Activated CD8-positive, alpha-beta memory T cell treated with anti-CD3 and anti-CD28 coated beads, Interleukin-2, amount 10 ng/mL, durations not matched to agents 7 days and 5 days (primary cell): ENCODE results near the gene C13orf42. TPM values are rescaled to one million over a fixed set of nuclear protein-coding genes. Genes with fewer than 3 reads are reported as not detected.

ENCODE experiments used
- ATAC-seq: fragments of 150-1000 bp; cut with Tn5 transposase; one replicate; pipeline ENCODE4 v1.10.0; 2021; ENCODE audit warnings: moderate library complexity
- CTCF ChIA-PET: fragments of 350-600 bp; sonication (Branson Sonifier 250); formaldehyde crosslinking; loops from one replicate; lab custom pipeline; 2021; ENCODE audit warnings: antibody characterized with exemption; lab: Charles Lee
- DNase-seq: peaks from one replicate; pipeline ENCODE4 v3.0.0-alpha.2; 2020
- H3K27ac Mint-ChIP-seq: one replicate; pipeline ENCODE4 v1.8.0; 2021; ENCODE audit warnings: mild to moderate bottlenecking, mixed read lengths
- H3K27me3 Mint-ChIP-seq: one replicate; pipeline ENCODE4 v1.8.0; 2021; ENCODE audit warnings: mixed read lengths
- H3K36me3 Mint-ChIP-seq: one replicate; pipeline ENCODE4 v1.8.0; 2021; ENCODE audit warnings: mild to moderate bottlenecking, mixed read lengths
- H3K4me1 Mint-ChIP-seq: one replicate; pipeline ENCODE4 v1.8.0; 2021; ENCODE audit warnings: mixed read lengths
- H3K4me3 Mint-ChIP-seq: one replicate; pipeline ENCODE4 v1.8.0; 2021; ENCODE audit warnings: mild to moderate bottlenecking, moderate library complexity, mixed read lengths
- H3K9me3 Mint-ChIP-seq: one replicate; pipeline ENCODE4 v1.8.0; 2022; ENCODE audit warnings: low read depth, mixed read lengths
- total RNA-seq, 2 experiments: library from RNA; stranded (reverse); gene quantifications; one replicate each; pipeline ENCODE4 v1.2.3, GENCODE V29; 2021

C13orf42 gene
- total RNA-seq, 2 experiments from 2014 or later = not detected

DNA sequence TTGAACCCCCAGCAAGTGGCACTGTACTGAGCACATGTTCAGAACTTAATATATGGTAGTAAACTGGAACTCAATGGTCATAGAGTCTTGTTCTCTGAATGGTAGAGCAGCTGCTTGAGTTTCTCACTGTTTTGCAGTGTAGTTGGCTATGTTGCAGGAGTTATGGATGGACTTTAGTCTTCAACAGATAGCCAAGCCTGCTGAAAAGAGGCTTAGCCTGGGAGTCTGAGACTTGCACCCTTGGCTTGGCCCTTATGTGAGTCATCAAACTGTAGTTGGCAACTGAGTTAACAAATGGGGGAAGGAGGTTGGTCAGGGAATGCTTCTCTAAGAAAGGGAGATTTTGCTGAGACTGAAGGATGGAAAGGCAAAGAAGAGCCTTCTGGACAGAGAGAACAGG is 62.5 kb downstream of the C13orf42 start:
- CTCF ChIA-PET = no interaction called here
- ATAC-seq (no peak), DNase-seq (no peak)
- Mint-ChIP-seq H3K27ac (no peak overlapping the region), H3K27me3 (peaks cover 14% of the 10 kb centered on the region), H3K4me3 (no peak overlapping the region), H3K36me3 (no peaks in the 10 kb centered on the region), H3K9me3 (no peaks in the 10 kb centered on the region), H3K4me1 (no peaks in the 10 kb centered on the region)

- Mint-ChIP-seq H3K27ac (no peak overlapping the region), H3K4me3 (no peak overlapping the region), H3K36me3 (no peaks in the 10 kb centered on the region), H3K9me3 (no peaks in the 10 kb centered on the region), H3K4me1 (no peaks in the 10 kb centered on the region), H3K27me3 (peaks cover 14% of the 10 kb centered on the region)
- CTCF ChIA-PET = no interaction called here
- DNase-seq = no peak
- no peak for ATAC-seq
Observed at GRCh38 chr13:51048166-51048461, 63.0 kb downstream of the C13orf42 start.

- ATAC-seq = no peak
- H3K4me3 Mint-ChIP-seq = no peak overlapping the region
- CTCF ChIA-PET = no interaction called here
- H3K9me3 Mint-ChIP-seq = no peaks in the 10 kb centered on the region
- H3K27me3 Mint-ChIP-seq = peaks cover 14% of the 10 kb centered on the region
- no peaks in the 10 kb centered on the region for H3K4me1 Mint-ChIP-seq
- DNase-seq = no peak
- no peaks in the 10 kb centered on the region for H3K36me3 Mint-ChIP-seq
- H3K27ac Mint-ChIP-seq = no peak overlapping the region
Observed at GRCh38 chr13:51047434-51048165, 63.5 kb downstream of the C13orf42 start.

DNA sequence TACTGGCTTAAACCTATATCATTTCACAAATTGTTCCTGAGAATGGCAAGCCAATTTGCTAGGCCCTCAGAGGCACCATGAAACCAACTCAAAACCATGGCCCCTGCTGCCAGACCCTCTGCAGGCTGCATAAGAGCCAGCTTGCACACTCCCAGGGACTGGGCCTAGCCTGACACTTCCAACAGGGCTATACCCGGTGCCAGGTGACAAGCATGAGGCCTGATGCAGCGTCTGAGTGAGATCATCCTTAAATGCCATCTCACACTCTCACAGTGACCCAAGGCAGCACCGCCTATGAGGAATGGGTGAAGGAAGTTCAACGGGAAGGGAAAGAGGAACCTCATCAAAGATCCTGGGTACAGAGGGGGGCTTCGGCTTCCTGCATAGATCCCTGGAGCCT is 65.6 kb downstream of the C13orf42 start:
- CTCF ChIA-PET = no interaction called here
- ATAC-seq (no peak), DNase-seq (no peak)
- Mint-ChIP-seq H3K4me3 (no peak overlapping the region), H3K4me1 (no peaks in the 10 kb centered on the region), H3K9me3 (no peaks in the 10 kb centered on the region), H3K36me3 (no peaks in the 10 kb centered on the region), H3K27ac (no peak overlapping the region), H3K27me3 (peaks cover 4% of the 10 kb centered on the region)

GRCh38 chr13:51044023-51044665 is 66.9 kb downstream of the C13orf42 start:
- no peaks in the 10 kb centered on the region for H3K36me3 Mint-ChIP-seq
- H3K9me3 Mint-ChIP-seq = no peaks in the 10 kb centered on the region
- no peak overlapping the region for H3K4me3 Mint-ChIP-seq
- peaks cover 4% of the 10 kb centered on the region for H3K27me3 Mint-ChIP-seq
- DNase-seq (no peak), ATAC-seq (no peak)
- H3K27ac Mint-ChIP-seq = no peak overlapping the region
- CTCF ChIA-PET = no interaction called here
- no peaks in the 10 kb centered on the region for H3K4me1 Mint-ChIP-seq

DNA sequence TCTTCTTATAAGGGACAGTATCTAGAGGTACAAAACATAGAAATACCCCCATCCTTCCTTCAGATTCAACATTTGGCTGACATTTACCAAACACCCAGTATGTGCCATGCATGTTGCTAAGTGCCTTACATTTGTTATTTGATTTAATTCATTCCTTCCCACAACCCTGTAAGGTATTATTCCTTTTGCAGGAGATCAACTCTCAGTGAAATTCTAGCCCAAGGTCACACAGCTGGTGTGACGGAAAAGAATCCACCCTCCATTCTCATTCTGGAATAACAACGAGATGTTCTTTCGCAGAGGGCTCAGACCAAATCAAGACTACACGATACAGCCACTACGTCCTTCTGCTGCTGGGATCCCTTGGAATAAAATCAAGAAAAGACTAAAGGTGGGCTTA is 67.8 kb downstream of the C13orf42 start:
- no peaks in the 10 kb centered on the region for H3K36me3 Mint-ChIP-seq
- CTCF ChIA-PET = no interaction called here
- H3K27ac Mint-ChIP-seq = no peak overlapping the region
- H3K4me3 Mint-ChIP-seq = no peak overlapping the region
- H3K9me3 Mint-ChIP-seq = no peaks in the 10 kb centered on the region
- no peak for ATAC-seq
- peaks cover 4% of the 10 kb centered on the region for H3K27me3 Mint-ChIP-seq
- DNase-seq = no peak
- no peaks in the 10 kb centered on the region for H3K4me1 Mint-ChIP-seq

GRCh38 chr13:51041710-51042109 is 69.4 kb downstream of the C13orf42 start:
- CTCF ChIA-PET = no interaction called here

GRCh38 chr13:51041126-51041525 is 69.9 kb downstream of the C13orf42 start:
- DNase-seq = no peak
- H3K27ac Mint-ChIP-seq = no peak overlapping the region
- no peaks in the 10 kb centered on the region for H3K9me3 Mint-ChIP-seq
- H3K27me3 Mint-ChIP-seq = peaks cover 4% of the 10 kb centered on the region
- CTCF ChIA-PET = no interaction called here
- ATAC-seq = no peak
- H3K36me3 Mint-ChIP-seq = no peaks in the 10 kb centered on the region
- H3K4me1 Mint-ChIP-seq = peaks cover 5% of the 10 kb centered on the region
- no peak overlapping the region for H3K4me3 Mint-ChIP-seq

More at GRCh38 chr13:51041710-51042109, 69.4 kb downstream of the C13orf42 start:
- Mint-ChIP-seq H3K36me3 (no peaks in the 10 kb centered on the region), H3K9me3 (no peaks in the 10 kb centered on the region), H3K4me1 (peaks cover 2% of the 10 kb centered on the region), H3K27me3 (peaks cover 4% of the 10 kb centered on the region), H3K4me3 (no peak overlapping the region), H3K27ac (no peak overlapping the region)
- ATAC-seq = no peak
- DNase-seq = no peak

DNA sequence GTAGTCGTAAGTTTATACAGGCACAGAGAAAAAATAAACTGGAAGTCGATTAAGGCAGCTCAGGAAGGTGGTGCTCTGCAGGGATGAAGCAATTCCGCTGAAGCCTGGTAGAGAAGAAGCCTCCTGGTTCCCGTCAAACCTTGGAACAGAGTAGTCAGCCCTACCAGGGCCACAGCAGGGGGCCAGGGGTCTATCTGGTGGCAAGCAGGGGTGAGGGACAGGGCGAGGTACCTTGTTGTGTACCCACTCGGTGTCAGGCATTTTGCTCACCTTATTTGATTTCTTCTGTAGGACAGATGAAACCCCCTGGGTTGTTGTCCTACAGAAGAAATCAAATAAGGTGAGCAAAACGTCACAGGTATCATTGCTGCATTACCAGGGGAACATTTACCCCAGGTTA is 70.6 kb downstream of the C13orf42 start:
- peaks cover 5% of the 10 kb centered on the region for H3K4me1 Mint-ChIP-seq
- H3K4me3 Mint-ChIP-seq = no peak overlapping the region
- CTCF ChIA-PET = no interaction called here

GRCh38 chr13:51036418-51036817 is 74.7 kb downstream of the C13orf42 start:
- Mint-ChIP-seq H3K36me3 (no peaks in the 10 kb centered on the region), H3K4me3 (no peak overlapping the region), H3K27me3 (peaks cover 4% of the 10 kb centered on the region), H3K4me1 (peaks cover 5% of the 10 kb centered on the region), H3K27ac (no peak overlapping the region), H3K9me3 (no peaks in the 10 kb centered on the region)
- no peak for DNase-seq
- no peak for ATAC-seq
- CTCF ChIA-PET = no interaction called here

More for the DNA sequence above, 70.6 kb downstream of the C13orf42 start:
- H3K27me3 Mint-ChIP-seq = peaks cover 4% of the 10 kb centered on the region
- H3K27ac Mint-ChIP-seq = no peak overlapping the region
- H3K36me3 Mint-ChIP-seq = no peaks in the 10 kb centered on the region
- H3K9me3 Mint-ChIP-seq = no peaks in the 10 kb centered on the region
- DNase-seq (no peak), ATAC-seq (no peak)

DNA sequence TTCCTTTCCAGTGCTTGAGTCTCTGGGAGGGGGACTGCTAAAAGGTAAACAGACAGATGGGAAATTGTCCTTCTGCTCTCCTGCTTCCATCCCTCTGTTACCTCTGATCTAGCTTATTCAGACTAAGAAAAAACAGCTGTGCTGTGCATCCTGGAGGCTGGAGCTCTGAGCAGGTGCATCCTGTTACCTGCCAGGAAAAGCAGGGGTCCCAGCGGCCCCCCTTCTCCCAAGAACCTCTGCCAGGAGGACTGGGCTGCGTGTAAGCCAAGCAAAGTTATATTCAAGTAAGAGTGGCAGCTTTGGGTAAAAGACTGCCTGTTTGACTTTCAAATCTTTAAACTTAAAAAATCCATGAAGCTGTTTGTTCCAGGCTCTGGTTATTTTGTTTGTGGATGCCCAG is 75.1 kb downstream of the C13orf42 start:
- no peaks in the 10 kb centered on the region for H3K36me3 Mint-ChIP-seq
- H3K4me3 Mint-ChIP-seq = no peak overlapping the region
- CTCF ChIA-PET = no interaction called here
- H3K9me3 Mint-ChIP-seq = no peaks in the 10 kb centered on the region
- H3K4me1 Mint-ChIP-seq = peaks cover 5% of the 10 kb centered on the region
- no peak for ATAC-seq
- H3K27me3 Mint-ChIP-seq = peaks cover 4% of the 10 kb centered on the region
- H3K27ac Mint-ChIP-seq = no peak overlapping the region
- no peak for DNase-seq

- CTCF ChIA-PET = no interaction called here
- H3K4me3 Mint-ChIP-seq = no peak overlapping the region
Observed at GRCh38 chr13:51035469-51035868, 75.6 kb downstream of the C13orf42 start.

DNA sequence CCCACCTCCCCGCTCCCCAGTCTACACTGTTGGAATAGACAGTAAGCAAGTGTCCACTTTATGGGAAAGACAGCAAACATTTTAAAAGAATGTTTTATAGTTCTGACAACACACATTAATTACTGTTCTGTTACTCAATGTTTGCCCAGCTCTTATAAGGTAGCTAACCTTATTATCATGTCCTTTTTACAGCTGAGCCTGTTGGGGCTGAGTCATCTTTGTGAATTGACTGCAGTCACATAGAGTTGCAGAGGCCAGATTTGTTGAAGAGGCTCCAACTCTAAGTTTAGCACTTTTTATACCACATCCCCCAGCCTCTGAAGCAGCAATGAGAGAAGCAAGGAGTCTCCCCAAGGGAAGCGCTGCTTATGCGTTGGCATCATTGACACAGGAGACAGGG is 76.2 kb downstream of the C13orf42 start:
- Mint-ChIP-seq H3K4me3 (no peak overlapping the region), H3K27ac (no peak overlapping the region), H3K27me3 (no peaks in the 10 kb centered on the region), H3K9me3 (no peaks in the 10 kb centered on the region), H3K36me3 (no peaks in the 10 kb centered on the region), H3K4me1 (peaks cover 5% of the 10 kb centered on the region)
- DNase-seq (no peak), ATAC-seq (no peak)
- CTCF ChIA-PET = no interaction called here

More at GRCh38 chr13:51035469-51035868, 75.6 kb downstream of the C13orf42 start:
- no peak overlapping the region for H3K27ac Mint-ChIP-seq
- H3K4me1 Mint-ChIP-seq = peaks cover 5% of the 10 kb centered on the region
- no peaks in the 10 kb centered on the region for H3K36me3 Mint-ChIP-seq
- peaks cover 4% of the 10 kb centered on the region for H3K27me3 Mint-ChIP-seq
- ATAC-seq (no peak), DNase-seq (no peak)
- H3K9me3 Mint-ChIP-seq = no peaks in the 10 kb centered on the region

GRCh38 chr13:51033421-51034185 is 77.5 kb downstream of the C13orf42 start:
- no peak overlapping the region for H3K27ac Mint-ChIP-seq
- CTCF ChIA-PET = no interaction called here
- H3K4me1 Mint-ChIP-seq = peaks cover 5% of the 10 kb centered on the region
- no peaks in the 10 kb centered on the region for H3K36me3 Mint-ChIP-seq
- no peak for DNase-seq
- ATAC-seq = no peak
- H3K4me3 Mint-ChIP-seq = no peak overlapping the region
- no peaks in the 10 kb centered on the region for H3K27me3 Mint-ChIP-seq
- no peaks in the 10 kb centered on the region for H3K9me3 Mint-ChIP-seq
